Parathyroid adenoma (tissue), 2 donors: ENCODE data around the gene MUC21.
A peak's percentile ranks its signal among the peaks of the same experiment; 100 is the strongest.

Experiments
- H2AFZ ChIP-seq: fragments of 300-600 bp; sonication (generic); one replicate; pipeline ENCODE4 v1.7.0; 2017; ENCODE audit warnings: antibody characterized with exemption, mild to moderate bottlenecking
- H3K27ac ChIP-seq: fragments of 300-600 bp; sonication (generic); one replicate; pipeline ENCODE4 v1.7.0; 2017
- H3K27me3 ChIP-seq: fragments of 300-600 bp; sonication (generic); one replicate; pipeline ENCODE4 v1.7.0; 2017; ENCODE audit warnings: low read length; ENCODE audit not compliant: control insufficient read depth, insufficient read depth
- H3K36me3 ChIP-seq: fragments of 300-600 bp; sonication (generic); one replicate; pipeline ENCODE4 v1.7.0; 2017; ENCODE audit warnings: low read length; ENCODE audit not compliant: control insufficient read depth, insufficient read depth
- H3K4me1 ChIP-seq: fragments of 300-600 bp; sonication (generic); one replicate; pipeline ENCODE4 v1.7.0; 2017; ENCODE audit warnings: control low read depth
- H3K4me2 ChIP-seq: fragments of 300-600 bp; sonication (generic); one replicate; pipeline ENCODE4 v1.7.0; 2017; ENCODE audit warnings: low read length
- H3K4me3 ChIP-seq: fragments of 300-600 bp; sonication (generic); one replicate; pipeline ENCODE4 v1.7.0; 2017; ENCODE audit warnings: low read depth, low read length
- H3K79me2 ChIP-seq: fragments of 300-600 bp; sonication (generic); one replicate; pipeline ENCODE4 v1.7.0; 2017; ENCODE audit warnings: control low read depth
- H3K9ac ChIP-seq: fragments of 300-600 bp; sonication (generic); one replicate; pipeline ENCODE4 v1.7.0; 2017; ENCODE audit warnings: mild to moderate bottlenecking
- H3K9me3 ChIP-seq: fragments of 300-600 bp; sonication (generic); one replicate; pipeline ENCODE4 v1.7.0; 2017; ENCODE audit warnings: low read length; ENCODE audit not compliant: control insufficient read depth
- TF ChIP-seq, protein P1 (sequence below): fragments of 300-600 bp; sonication (generic); IDR thresholded peaks from one replicate; pipeline ENCODE4 v1.7.0; 2017; ENCODE audit warnings: antibody characterized with exemption, mild to moderate bottlenecking
- donor health status: primary hyperparathyroidism.

The MUC21 gene

DNA sequence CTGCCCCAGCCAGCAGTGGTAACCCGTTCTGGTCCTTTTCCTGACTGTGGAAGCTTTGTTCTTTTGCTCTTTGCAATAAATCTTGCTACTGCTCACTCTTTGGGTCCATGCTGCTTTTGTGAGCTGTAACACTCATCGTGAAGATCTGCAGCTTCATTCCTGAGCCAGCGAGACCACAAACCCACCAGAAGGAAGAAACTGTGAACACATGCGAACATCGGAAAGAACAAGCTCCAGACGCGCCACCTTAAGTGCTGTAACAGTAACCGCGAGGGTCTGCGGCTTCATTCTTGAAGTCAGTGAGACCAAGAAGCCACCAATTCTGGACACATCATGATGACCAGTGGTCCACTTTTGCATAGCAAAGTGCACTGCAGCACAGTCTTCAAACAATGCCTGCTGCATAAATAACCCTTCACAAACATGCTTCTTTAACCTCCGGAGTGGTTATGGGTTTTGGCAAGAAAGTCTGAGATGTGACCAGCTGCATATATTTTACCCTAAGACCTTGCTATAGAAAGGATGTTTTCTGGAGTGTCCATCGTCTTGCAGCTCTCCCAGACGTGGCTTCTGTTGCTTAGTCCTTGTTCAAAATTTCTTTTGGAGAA lies 17.9 kb downstream of the MUC21 start:
- no peak overlapping the region for H3K27ac ChIP-seq
- no peaks in the 10 kb centered on the region for H3K36me3 ChIP-seq
- H3K4me1 ChIP-seq = no peaks in the 10 kb centered on the region
- H3K79me2 ChIP-seq = no peaks in the 10 kb centered on the region
- no peak overlapping the region for H3K4me2 ChIP-seq
- H3K9ac ChIP-seq = no peak overlapping the region
- H3K27me3 ChIP-seq = no peaks in the 10 kb centered on the region
- H3K9me3 ChIP-seq = no peaks in the 10 kb centered on the region
- H2AFZ ChIP-seq = no peak overlapping the region
- TF ChIP-seq, protein P1, sequence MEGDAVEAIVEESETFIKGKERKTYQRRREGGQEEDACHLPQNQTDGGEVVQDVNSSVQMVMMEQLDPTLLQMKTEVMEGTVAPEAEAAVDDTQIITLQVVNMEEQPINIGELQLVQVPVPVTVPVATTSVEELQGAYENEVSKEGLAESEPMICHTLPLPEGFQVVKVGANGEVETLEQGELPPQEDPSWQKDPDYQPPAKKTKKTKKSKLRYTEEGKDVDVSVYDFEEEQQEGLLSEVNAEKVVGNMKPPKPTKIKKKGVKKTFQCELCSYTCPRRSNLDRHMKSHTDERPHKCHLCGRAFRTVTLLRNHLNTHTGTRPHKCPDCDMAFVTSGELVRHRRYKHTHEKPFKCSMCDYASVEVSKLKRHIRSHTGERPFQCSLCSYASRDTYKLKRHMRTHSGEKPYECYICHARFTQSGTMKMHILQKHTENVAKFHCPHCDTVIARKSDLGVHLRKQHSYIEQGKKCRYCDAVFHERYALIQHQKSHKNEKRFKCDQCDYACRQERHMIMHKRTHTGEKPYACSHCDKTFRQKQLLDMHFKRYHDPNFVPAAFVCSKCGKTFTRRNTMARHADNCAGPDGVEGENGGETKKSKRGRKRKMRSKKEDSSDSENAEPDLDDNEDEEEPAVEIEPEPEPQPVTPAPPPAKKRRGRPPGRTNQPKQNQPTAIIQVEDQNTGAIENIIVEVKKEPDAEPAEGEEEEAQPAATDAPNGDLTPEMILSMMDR = no peak
- no peak overlapping the region for H3K4me3 ChIP-seq

DNA sequence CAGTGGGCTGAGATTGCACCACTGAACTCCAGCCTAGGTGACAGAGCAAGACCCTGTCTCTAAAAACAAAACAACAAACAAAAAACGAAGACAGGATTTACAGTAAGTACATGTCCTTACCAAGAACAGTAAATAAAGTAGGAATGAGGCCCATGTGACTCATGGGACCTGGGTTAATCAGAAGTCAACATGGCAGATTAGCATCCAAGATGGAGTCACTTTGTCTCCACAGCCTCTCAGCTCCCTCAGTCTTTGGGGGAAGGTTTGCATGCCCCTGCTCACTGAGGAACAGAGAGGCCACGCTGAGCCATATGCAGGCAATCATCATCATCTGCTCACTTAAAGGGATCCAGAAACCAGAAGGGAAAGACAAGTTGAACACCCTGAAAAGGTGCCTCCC lies 19.0 kb downstream of the MUC21 start:
- H3K9ac ChIP-seq = no peak overlapping the region
- H3K4me3 ChIP-seq = no peak overlapping the region
- no peaks in the 10 kb centered on the region for H3K79me2 ChIP-seq
- no peaks in the 10 kb centered on the region for H3K36me3 ChIP-seq
- no peaks in the 10 kb centered on the region for H3K4me1 ChIP-seq
- H3K27ac ChIP-seq = no peak overlapping the region
- no peaks in the 10 kb centered on the region for H3K9me3 ChIP-seq
- no peak overlapping the region for H2AFZ ChIP-seq
- TF ChIP-seq, protein P1 = no peak
- no peak overlapping the region for H3K4me2 ChIP-seq
- no peaks in the 10 kb centered on the region for H3K27me3 ChIP-seq

DNA sequence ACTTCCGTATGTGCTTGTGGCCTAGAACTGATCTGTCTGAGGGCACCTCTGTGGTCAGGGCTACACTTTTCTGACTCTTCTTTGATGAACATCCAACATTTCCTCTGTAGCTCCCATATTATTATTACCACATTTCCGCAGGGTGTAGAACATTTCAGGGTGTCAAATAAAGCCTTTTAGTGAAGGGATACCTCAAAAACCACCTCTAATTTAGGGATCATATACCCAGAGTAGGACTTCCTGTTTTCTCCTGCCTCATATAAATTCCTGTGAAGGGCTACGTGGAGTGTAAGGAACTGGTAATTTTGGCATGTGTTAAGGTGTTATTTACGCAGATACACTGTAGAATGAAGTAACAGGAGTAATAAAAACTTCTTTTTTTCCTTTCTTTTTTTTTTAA lies 21.3 kb downstream of the MUC21 start:
- Histone ChIP-seq H2AFZ (peak overlapping the region; percentile 12), H3K79me2 (no peaks in the 10 kb centered on the region), H3K4me2 (no peak overlapping the region), H3K9me3 (no peaks in the 10 kb centered on the region), H3K4me1 (no peaks in the 10 kb centered on the region), H3K4me3 (no peak overlapping the region), H3K27ac (no peak overlapping the region), H3K36me3 (no peaks in the 10 kb centered on the region), H3K9ac (no peak overlapping the region), H3K27me3 (no peaks in the 10 kb centered on the region)
- TF ChIP-seq, protein P1 = no peak

DNA sequence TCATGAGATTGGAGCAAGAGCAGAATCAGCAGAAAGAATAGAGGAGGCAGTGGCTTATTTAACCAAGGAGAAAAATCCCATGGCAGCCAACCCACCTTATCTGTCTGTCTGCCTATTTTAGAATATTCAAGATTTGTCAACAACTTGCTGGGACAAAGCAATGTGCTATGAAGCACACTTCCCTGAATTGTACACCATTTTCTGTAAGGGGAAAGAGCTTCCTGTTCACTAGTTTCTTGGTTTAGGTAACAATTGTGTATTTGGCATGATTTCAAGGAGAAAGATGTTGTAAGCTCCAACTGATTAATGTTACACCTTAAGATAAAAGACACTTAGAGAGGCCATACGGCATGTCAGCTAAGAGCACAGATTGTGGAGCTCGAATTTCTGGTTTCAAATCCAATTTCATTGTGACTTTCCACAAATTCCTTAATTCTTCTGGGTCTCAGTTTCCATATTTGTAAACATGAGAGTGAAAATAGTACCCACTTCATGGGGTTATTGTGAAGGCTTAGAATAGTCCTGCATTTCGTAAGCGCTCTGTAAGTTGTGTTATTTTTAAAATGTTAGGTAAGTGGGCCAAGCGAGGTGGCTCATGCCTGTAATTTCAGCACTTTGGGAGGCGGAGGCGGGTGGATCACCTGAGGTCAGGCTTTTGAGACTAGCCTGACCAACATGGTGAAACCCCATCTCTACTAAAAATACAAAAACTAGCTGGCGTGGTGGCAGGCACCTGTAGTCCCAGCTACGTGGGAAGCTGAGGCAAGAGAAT lies 21.9 kb downstream of the MUC21 start:
- Histone ChIP-seq H3K4me1 (no peaks in the 10 kb centered on the region), H3K27me3 (no peaks in the 10 kb centered on the region), H3K79me2 (no peaks in the 10 kb centered on the region), H3K4me3 (no peak overlapping the region), H3K4me2 (no peak overlapping the region), H3K27ac (no peak overlapping the region), H3K36me3 (no peaks in the 10 kb centered on the region), H2AFZ (no peak overlapping the region), H3K9ac (no peak overlapping the region), H3K9me3 (no peaks in the 10 kb centered on the region)
- TF ChIP-seq, protein P1 = no peak
